Medulla oblongata (tissue), 1 donor: ENCODE data around the gene NT5E.

Experiments used
- DNase-seq: peaks from one replicate; pipeline ENCODE4 v3.0.0-alpha.2; 2015; ENCODE audit errors: extremely low spot score

Gene NT5E

DNA sequence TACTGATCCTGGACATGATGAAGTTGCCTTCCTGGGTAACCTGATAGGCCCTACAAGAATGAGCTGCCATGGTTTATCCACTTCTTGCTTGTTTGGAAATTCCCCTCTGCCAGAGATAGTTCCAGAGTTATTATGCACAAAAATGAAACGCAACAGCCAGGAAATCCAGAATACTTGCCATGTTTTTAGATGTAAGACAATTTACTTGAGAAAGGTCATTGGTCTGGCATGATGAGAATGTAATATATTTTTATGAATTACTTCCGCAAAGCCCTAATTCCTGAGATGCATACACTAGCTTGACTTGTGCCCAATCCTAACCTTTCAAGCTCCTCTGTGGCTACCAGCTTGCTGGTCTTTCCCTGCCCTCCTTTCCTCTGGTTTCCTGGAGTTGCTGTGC, 27.9 kb upstream of the NT5E start:
- DNase-seq = no peak

DNA sequence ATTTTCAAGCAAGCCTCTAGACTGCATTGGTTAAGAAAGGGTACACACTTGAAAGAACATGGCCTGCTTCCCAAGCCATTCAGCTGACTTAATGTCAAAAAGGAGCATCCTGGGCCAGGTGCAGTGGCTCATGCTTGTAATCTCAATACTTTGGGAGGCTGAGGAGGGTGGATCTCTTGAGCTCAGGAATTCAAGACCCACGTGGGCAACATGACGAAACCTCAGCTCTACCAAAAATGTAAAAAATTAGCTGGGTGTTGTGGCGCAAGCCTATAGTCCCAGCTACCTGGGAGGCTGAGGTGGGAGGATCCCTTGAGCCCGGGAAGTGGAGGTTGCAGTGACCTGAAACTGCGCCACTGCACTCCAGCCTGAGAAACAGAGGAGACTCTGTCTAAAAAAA, 26.9 kb upstream of the NT5E start:
- DNase-seq = no peak

DNA sequence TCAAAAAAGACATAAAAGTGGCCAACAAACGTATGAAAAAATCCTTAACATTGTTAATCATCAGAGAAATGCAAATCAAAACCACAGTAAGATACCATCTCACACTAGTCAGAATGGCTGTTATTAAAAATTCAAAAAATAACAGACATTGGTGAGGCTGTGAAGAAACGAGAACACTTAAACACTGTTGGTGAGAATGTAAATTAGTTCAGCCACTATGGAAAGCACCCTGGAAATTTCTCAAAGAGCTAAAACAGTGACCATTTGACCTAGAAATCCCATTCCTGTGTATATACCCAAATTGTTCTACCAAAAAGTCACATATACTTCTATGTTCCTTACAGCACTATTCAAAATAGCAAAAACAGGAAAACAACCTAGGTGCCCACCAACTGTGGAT, 24.9 kb upstream of the NT5E start:
- DNase-seq = no peak

DNA sequence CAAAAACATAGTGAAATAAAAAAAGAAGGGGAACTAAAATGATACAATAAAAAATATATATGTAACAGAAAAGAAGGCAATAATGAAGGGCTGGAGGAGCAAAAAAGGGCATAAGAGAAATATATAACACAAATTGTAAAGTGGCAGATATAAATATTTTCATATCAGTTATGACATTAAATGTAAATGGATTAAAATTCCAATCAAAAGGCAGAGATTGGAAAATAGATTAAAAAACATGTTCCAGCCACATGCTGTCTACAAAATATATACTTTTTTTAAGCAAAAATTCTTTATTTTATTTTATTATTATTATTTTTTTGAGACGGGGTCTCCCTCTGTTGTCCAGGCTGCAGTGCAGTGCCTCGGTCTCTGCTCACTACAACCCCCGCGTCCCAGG, 23.9 kb upstream of the NT5E start:
- DNase-seq = no peak

DNA sequence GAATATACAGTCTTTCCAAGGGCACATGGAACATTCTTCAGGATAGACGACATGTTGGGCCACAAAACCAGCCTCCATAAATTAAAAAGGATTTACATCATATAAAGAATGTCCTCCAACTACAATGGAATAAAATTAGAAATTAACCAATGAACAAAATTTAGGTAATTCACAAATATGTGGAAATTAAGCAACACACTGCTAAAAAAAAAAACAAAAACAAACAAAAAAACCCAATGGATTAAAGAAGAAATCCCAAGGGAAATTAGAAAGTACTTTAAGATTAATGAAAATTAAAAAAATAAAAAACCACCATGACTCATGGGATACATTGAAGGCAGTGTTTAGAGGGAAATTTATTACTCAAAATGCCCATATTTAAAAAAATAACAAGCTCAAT, 21.4 kb upstream of the NT5E start:
- DNase-seq = no peak

DNA sequence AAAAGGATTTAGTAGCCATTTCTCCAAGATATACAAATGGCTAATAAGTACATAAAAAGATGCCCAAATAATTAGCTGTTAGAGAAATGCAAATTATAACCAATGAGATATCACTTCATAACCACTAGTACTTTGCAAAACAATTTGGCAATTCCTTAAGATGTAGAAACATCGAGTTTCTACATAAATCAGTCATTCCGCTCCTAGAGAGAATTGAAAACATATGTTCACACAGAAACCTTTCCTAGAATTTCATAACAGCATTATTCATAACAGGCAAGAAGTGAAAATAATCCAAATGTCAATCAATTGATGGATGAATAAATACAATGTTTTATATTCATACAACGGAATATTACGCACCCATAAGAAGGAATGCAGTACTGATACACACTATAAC, 20.5 kb upstream of the NT5E start:
- DNase-seq = no peak

DNA sequence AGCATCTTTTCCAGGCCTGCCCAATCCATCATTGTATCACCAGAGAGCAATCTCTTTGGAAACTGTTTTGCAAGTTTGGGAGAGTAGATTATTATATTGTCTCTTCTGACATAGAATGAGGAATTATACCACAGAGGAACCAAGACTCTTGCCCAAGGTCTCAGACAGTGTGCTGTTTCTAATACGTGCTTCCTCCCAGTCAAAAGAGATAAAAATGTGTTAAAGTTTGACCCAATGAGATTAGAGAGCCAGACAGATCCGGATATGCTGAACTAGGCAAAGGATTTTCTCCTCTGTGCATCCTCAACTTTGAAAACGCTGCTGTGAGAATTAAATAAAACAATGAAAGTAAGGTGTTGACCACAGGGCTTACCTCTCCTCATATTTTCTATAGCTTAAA, 18.6 kb upstream of the NT5E start:
- DNase-seq = no peak

DNA sequence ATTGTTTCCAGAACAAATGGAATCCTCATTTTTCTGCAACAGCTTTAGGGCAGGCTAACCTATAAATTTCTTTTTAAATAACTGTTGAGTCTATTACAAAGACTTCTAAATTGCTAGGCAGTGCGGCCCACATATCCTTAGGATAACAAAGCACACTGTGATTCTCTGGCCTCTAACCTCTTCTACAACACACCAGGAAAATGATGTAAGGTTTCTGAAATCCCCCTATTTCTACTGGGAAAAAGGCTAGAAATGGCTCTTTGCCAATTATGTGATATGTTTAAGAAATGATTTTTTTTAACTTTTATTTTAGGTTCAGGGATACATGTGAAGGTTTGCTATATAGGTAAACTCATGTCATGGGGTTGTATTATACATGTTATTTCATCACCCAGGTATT, 17.3 kb upstream of the NT5E start:
- no peak for DNase-seq

DNA sequence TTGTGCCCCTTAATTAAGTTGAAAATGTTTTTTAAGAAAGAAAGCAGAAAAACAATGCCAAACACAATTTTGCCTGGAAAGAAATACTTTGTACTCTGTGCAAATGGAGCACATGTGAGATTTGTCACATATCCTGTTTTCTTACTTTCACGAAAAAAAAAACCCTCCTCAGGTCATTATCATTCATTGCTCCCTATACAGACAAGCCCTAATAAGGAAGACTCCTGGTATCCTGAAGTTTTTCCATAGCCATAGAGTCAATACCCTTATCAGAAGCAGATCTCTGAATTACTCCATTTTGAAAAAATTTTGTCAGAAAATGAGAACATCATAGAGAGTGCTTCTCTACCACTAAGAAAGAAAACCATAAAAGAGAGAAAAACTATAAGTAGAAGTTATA, 14.0 kb upstream of the NT5E start:
- no peak for DNase-seq

DNA sequence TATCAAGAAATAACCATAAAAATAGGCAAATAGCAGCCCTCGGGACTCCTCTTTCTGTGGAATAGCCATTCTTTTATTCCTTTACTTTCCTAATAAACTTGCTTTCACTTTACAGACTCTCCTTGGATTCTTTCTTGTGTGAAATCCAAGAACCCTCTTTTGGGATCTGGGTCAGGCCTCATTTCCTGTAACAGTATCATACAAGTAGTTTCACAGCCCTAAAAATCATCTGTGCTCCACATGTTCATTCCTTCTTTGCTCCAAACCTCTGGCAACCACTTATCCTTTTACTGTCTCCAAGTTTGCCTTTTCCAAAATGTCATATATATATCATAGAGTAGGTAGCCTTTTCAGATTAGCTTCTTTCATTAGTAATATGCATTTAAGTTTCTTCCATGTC, 13.5 kb upstream of the NT5E start:
- no peak for DNase-seq

DNA sequence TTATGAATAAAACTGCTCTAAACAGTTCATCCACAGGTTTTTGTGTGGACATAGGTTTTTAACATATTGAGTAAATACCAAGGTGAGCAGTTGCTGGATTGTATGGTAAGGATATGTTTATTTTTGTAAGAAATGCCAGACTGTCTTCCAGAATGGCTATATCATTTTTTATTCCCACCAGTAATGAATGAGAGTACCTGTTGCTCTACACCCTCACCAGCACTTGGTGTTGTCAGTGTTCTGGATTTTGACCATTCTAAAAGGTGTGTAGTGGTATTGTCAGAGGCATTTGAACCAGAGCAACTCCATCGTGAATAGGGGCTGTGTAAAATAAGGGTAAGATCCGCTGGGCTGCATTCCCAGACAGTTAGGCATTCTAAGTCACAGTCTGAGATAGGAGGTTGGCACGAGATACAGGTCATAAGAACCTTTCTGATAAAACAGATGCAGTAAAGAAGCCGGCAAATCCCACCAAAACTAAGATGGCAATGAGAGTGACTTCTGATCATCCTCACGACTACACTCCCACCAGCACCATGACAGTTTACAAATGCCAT, 12.9 kb upstream of the NT5E start:
- no peak for DNase-seq

DNA sequence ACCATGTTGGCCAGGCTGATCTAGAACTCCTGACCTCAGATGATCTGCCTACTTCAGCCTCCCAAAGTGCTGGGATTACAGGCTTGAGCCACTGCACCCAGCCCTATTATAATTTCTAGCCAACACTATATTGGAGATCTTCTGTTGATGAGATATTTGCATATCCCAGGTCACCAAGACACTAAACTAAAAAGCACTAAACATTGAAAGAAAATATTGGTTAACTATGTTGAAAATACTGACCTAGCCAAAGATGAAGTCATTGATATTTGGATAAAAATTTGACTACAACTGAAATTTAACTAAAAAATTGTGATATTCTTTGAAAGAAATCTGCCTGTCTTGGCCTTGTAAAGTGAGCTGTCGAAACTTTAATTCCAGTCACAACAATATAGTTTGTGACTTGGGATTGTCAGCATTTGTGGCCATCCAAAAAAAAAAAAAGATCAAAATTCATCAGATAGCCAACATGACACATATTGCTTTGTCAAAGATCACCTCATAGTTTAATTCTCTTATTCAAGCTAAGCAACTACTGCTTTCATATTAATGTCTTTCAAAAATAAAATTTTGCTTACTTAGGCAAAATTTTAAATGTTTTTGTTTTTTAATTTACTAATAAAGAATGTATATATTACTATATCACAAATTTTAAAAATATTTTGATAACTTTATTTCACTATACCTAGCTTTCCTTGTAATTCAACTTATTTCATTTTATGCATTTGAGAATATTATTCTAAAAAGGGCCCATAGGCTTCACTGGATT, 6.3 kb upstream of the NT5E start:
- DNase-seq = no peak

DNA sequence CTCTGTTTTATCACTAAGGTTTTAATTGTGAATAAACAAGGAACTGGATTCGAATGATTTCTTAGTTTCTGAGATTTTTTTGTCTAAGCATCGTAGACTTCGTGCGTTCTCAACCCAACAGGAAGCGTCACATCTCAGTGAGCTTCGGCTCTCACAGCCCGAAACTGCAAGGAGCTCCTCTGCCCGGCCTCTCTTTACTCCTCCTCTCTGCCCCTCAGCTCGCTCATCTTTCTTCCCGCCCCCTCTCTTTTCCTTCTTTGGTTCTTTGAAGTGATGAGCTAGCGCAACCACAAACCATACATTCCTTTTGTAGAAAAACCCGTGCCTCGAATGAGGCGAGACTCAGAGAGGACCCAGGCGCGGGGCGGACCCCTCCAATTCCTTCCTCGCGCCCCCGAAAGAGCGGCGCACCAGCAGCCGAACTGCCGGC, 480 bp upstream of the NT5E start:
- DNase-seq = peak; percentile 40

DNA sequence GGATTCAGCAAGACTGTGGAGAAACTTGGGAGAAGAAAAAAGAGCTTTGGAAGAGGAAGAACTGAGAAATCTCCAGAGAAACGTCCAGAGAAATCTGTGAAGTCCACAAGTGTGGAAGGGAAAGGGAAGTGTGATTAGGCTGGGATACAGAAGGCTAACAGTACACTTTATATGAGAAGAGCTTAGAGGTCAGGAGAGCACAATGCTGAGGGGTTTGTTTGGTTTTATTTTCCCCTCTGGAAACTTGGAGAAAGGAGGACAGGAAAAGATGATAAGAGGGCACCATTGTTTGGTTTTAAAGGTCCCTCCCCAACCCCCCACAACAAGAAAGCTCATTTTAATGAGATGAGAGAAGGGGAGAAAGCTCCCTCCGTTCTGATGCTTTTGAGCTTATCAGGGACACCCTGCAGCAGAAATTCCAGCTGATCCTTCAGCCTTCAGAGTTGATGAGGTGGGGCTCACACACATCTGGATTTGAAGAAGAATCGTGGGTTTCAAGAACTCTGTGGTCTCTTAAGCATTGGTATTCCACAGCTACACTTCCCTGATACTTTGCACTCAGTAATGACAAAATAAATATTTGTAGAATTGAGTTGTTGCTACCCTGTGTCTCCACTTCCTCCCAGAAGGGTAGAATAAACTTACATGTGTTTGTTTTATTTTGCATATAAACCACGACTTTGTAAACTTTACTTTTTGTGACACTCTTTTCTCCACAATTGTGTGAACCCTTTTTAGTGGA, 1.9 kb downstream of the NT5E start:
- DNase-seq = no peak

DNA sequence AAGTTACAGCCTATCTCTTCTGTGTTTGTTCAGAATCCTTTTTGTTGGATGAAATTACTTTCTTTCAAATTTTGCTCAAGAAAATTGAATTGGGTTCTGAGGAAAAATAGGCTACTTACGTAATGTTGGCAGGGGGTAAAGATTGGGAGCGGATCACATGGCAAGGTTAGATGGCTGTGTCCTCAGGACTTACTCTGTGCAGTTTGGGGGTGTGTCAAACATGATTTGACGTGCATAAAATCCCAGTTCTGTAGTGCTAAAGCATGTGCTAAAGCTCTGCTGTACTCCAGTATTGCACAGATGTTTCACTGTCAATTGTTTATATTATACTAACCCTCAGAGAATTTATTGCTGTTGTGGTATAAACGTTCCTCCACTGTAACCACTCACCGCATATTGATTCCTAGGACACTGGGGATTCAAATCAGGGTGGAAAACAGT, 2.6 kb downstream of the NT5E start:
- DNase-seq = no peak

DNA sequence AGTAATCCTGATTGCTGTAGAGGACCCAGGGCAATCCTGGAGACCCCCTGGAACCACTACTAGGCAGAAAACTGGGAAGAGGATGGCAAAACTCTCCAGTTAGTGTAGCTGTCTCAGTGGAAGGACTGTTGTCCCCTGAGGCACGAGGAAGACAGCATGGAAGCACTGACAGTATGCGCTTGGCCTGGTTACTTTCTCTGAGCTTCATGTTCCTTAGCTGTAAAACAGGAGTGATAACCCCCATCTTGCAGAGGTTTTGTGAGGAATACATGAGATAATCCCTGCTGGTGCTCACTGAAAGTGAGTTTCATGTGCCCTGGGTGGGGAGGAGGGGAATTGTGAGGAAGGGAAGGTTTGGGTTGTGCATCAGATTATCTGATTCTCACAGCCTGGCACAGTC, 3.2 kb downstream of the NT5E start:
- no peak for DNase-seq

DNA sequence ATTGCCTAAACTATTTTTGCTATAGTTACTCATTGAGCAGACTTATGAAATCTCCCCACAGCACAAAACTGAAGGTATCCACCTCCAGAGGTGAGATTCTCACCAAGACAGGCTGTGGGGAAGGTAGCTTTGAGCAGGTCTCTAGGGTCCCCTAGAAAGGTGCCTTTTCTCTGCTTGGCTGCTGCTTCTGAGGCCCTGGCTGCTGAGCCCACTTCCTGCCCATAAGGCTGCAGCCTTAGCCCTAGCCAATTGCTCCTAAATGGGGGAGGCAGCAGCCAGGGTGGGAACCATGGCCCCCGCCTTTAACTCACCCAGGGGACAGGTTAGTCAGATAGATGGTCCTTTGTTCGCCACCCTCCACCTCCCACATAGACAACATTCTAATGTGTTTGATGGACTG, 3.6 kb downstream of the NT5E start:
- DNase-seq = no peak

DNA sequence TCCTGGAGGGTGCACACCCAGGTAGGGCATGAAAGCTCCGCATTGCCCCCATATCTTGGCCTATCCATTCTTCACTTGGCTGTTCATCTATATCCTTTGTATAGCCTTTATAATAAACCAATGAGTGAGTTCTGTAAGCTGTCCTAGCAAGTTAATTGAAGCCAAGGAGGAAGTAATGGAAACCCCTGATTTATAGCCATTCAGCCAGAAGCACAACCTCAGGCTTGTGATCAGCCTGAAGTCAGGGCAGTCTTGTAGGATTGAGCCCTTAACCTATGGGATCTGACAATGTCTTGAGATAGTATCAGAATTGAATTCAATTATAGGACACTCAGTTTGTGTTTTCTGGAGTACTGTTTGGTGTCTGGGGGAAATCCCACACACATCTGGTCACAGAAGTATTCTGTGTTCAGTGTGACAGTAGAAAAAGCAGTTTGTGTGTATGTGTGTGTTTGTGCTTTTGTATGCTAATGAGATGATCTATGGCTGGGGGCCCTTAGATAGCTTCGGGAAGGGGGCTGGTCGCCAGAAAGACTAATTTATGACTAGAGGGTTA, 5.7 kb downstream of the NT5E start:
- DNase-seq = no peak

DNA sequence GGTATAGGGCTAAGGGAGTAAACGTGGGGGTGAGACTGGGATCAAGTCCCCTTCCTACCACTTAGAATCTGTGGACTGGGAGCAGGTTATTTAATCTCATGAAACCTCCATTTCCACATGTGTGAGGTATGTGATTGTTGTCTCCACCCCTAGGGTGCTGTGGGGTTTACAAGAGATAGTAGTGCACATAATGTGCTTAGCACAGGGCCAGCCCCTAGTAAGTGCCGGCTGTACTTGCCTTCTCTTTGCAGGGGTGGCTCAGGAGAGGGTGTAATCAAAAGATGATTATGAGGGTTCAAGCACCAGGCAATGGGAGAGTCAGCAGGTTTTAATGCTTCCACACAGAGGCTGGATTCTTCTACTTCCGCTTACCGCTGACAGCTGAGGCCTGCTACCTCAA, 6.9 kb downstream of the NT5E start:
- no peak for DNase-seq

DNA sequence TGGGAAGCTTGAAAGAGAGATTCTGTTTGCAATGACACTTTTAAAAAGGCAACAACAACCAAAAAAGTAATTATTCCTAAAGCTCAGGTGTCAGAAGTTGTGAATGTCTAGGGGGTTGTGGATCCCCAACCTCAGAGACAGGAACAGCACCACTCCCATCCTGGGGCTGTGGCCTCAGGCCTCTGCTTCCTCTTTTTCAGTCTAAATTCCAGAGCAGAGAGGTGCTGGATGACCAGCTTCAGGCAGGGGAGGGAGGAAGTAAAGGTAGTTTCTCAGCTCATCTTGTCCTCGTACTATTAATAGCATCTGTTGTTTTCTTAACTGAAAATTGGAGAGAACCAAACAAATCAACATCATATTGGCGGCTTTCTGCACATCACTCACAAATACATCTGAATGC, 8.3 kb downstream of the NT5E start:
- DNase-seq = no peak

DNA sequence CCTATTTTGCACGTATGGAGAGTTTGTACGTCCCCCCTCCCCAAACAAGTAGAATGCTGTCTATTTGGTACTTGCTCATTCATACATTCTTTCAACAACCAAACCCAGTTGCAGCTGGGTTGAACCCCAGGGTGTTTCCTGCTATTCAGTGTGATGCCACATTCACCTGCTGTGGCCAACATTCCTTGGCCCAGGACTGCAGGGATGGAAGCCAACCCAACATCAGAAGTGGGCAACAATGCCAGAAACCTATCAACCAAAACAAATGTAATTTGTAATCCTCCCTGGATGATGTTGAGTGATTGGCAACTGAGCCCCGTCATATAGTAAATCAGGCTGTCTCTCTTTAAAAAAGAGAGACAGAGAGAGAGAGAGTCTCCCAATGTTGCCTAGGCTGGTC, 8.9 kb downstream of the NT5E start:
- DNase-seq = no peak

DNA sequence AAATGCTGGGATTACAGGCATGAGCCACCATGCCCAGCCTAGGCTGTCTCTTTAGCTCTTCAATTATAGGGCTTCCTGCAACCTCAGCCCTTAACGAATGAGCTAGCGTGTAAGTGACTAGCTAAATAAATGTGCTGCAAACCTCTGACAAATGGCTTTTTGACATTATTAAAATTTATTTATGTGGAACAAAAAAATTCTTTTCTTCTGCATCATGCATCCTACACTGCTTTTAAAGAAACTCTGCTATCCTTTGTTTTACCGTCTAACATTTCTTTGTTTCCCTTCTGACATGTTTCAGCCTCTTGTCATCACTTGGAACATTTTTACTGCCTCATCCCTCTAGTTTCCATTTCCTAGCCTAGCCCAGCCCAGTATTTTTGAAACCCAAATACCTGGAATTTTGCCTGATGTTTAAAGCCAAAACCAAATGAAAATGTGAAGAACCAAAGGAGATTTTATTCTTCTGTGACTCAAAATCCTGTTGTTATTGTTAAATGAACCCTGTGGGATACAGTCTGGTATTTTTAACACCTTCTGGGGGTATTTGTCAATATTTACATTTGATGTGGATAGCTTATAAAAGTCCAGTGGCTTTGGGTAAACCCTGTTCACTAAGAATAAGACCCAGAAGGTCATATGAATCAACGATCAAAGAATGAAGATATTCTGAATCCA, 9.5 kb downstream of the NT5E start:
- DNase-seq = peak; percentile 28
